MM.1S (cell line): ENCODE measurements around the gene CFAP54.

Experiments
- EZH2phosphoT487 ChIP-seq: fragments of 300-600 bp; sonication (generic); IDR thresholded peaks from 2 replicates; pipeline ENCODE4 v1.6.1; 2018; ENCODE audit warnings: antibody characterized with exemption, low read length
- TF ChIP-seq, protein P1 (sequence below): fragments of 300-600 bp; sonication (generic); IDR thresholded peaks from 2 replicates; pipeline ENCODE4 v1.5.1; 2016; ENCODE audit warnings: antibody characterized with exemption, low read length, mixed read lengths

GRCh38 chr12:96701856-96702255, 212.5 kb downstream of the CFAP54 start:
- TF ChIP-seq, protein P1, sequence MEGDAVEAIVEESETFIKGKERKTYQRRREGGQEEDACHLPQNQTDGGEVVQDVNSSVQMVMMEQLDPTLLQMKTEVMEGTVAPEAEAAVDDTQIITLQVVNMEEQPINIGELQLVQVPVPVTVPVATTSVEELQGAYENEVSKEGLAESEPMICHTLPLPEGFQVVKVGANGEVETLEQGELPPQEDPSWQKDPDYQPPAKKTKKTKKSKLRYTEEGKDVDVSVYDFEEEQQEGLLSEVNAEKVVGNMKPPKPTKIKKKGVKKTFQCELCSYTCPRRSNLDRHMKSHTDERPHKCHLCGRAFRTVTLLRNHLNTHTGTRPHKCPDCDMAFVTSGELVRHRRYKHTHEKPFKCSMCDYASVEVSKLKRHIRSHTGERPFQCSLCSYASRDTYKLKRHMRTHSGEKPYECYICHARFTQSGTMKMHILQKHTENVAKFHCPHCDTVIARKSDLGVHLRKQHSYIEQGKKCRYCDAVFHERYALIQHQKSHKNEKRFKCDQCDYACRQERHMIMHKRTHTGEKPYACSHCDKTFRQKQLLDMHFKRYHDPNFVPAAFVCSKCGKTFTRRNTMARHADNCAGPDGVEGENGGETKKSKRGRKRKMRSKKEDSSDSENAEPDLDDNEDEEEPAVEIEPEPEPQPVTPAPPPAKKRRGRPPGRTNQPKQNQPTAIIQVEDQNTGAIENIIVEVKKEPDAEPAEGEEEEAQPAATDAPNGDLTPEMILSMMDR, result no peak
- no peak for TF ChIP-seq EZH2phosphoT487
